Gastrocnemius medialis (tissue), 4 donors: ENCODE results near the gene RANGRF.

ENCODE experiments used
- POLR2A ChIP-seq, 2 donors: fragments of 450-650 bp; IDR thresholded peaks; one replicate each; pipeline ENCODE4 v1.6.1; 2017; ENCODE audit warnings: antibody characterized with exemption in 2 of 2, mild to moderate bottlenecking in 2 of 2, moderate library complexity in 2 of 2
- TF ChIP-seq, protein P1 (sequence below), 5 experiments: fragments of 450-650 bp in 3 of 5; fragments of 200-600 bp in 2 of 5; sonication (generic) in 2 of 5; IDR thresholded peaks in 4 of 5; conservative IDR thresholded peaks in 1 of 5; 1 replicate in 4 of 5; 2 replicates in 1 of 5; pipeline ENCODE4 v1.5.1; 2016 to 2019; ENCODE audit warnings: antibody characterized with exemption in 5 of 5, mild to moderate bottlenecking in 3 of 5, moderate library complexity in 3 of 5

DNA sequence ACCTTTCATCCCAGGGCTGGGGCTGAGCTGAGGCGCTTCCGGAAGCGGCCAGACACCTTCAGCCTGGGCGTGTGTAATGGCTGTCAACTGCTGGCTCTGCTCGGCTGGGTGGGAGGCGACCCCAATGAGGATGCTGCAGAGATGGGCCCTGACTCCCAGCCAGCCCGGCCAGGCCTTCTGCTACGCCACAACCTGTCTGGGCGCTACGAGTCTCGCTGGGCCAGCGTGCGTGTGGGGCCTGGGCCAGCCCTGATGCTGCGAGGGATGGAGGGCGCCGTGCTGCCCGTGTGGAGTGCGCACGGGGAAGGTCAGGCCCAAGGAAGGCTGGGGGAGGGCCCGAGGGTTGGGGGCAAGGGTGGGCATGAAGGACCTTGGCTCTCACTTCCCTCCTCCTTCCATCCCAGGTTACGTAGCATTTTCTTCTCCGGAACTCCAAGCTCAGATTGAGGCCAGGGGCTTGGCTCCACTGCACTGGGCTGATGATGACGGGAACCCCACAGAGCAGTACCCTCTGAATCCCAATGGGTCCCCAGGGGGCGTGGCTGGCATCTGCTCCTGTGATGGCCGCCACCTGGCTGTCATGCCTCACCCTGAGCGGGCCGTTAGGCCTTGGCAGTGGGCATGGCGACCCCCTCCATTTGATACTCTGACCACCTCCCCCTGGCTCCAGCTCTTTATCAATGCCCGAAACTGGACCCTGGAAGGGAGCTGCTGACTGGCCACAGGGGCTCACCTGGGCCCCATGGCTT is 19.7 kb upstream of the RANGRF start:
- TF ChIP-seq, protein P1, sequence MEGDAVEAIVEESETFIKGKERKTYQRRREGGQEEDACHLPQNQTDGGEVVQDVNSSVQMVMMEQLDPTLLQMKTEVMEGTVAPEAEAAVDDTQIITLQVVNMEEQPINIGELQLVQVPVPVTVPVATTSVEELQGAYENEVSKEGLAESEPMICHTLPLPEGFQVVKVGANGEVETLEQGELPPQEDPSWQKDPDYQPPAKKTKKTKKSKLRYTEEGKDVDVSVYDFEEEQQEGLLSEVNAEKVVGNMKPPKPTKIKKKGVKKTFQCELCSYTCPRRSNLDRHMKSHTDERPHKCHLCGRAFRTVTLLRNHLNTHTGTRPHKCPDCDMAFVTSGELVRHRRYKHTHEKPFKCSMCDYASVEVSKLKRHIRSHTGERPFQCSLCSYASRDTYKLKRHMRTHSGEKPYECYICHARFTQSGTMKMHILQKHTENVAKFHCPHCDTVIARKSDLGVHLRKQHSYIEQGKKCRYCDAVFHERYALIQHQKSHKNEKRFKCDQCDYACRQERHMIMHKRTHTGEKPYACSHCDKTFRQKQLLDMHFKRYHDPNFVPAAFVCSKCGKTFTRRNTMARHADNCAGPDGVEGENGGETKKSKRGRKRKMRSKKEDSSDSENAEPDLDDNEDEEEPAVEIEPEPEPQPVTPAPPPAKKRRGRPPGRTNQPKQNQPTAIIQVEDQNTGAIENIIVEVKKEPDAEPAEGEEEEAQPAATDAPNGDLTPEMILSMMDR (IDR thresholded peaks at IDR 0.05 in 4 of 5, conservative IDR thresholded peaks at IDR 0.05 in 1 of 5) = no peak
- no peak for TF ChIP-seq POLR2A (IDR thresholded peaks at IDR 0.05)
